ENCODE data around the gene HTRA1.

DNA sequence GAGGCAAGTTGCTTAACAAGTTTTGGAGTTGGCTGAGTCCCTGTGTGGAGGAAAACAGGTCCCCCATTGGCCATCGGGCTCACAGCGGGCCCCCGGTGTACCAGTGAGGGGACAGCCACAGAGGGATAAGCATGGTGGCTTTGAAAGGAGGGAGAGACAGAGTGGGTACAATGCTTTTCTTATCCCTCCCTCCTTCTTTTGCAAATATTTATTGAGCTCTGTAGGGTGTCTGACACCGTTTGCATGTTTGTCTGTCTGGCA lies 2.8 kb downstream of the HTRA1 start:
- TF ChIP-seq, protein P1, sequence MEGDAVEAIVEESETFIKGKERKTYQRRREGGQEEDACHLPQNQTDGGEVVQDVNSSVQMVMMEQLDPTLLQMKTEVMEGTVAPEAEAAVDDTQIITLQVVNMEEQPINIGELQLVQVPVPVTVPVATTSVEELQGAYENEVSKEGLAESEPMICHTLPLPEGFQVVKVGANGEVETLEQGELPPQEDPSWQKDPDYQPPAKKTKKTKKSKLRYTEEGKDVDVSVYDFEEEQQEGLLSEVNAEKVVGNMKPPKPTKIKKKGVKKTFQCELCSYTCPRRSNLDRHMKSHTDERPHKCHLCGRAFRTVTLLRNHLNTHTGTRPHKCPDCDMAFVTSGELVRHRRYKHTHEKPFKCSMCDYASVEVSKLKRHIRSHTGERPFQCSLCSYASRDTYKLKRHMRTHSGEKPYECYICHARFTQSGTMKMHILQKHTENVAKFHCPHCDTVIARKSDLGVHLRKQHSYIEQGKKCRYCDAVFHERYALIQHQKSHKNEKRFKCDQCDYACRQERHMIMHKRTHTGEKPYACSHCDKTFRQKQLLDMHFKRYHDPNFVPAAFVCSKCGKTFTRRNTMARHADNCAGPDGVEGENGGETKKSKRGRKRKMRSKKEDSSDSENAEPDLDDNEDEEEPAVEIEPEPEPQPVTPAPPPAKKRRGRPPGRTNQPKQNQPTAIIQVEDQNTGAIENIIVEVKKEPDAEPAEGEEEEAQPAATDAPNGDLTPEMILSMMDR (IDR thresholded peaks at IDR 0.05 in 4 of 5, conservative IDR thresholded peaks at IDR 0.05 in 1 of 5) = no peak
- no peak for TF ChIP-seq POLR2A (IDR thresholded peaks at IDR 0.05)
